NB4 (cell line): ENCODE results near the gene FSCN2.

Experiments
- CTCF ChIP-seq: IDR thresholded peaks from one replicate; pipeline ENCODE4 v1.5.1; 2012; ENCODE audit warnings: low read depth, low read length
- POLR2A ChIP-seq: IDR thresholded peaks from 2 replicates; pipeline ENCODE4 v1.6.1; 2011; ENCODE audit warnings: mild to moderate bottlenecking; ENCODE audit not compliant: insufficient read length; ENCODE audit errors: extremely low read depth

- no peak for TF ChIP-seq POLR2A
- TF ChIP-seq CTCF: no peak
Observed at GRCh38 chr17:81491761-81492160, 36.4 kb upstream of the FSCN2 start.
